ENCODE results near the gene CIB2. TPM values are rescaled to one million over a fixed set of nuclear protein-coding genes. Genes with fewer than 3 reads are reported as not detected.
A peak's percentile ranks its signal among the peaks of the same experiment; 100 is the strongest.

The CIB2 gene
- total RNA-seq, 1 donor from 2014 or later: 9.6 TPM

- no peak for TF ChIP-seq CTCF (IDR thresholded peaks at IDR 0.05)
Measured at GRCh38 chr15:78061963-78062427, 69.2 kb downstream of the CIB2 start.

GRCh38 chr15:78060232-78060631 lies 71.0 kb downstream of the CIB2 start:
- Mint-ChIP-seq H3K36me3 (ENCODE audit: unreplicated experiment) (peaks cover 2% of the 10 kb centered on the region), H3K4me1 (ENCODE audit: unreplicated experiment) (peaks cover 54% of the 10 kb centered on the region)

More at GRCh38 chr15:78061963-78062427, 69.2 kb downstream of the CIB2 start:
- Mint-ChIP-seq H3K4me1 (ENCODE audit: unreplicated experiment) (peaks cover 37% of the 10 kb centered on the region), H3K27ac (ENCODE audit: unreplicated experiment) (peak overlapping the region; percentile 88), H3K36me3 (ENCODE audit: unreplicated experiment) (peaks cover 2% of the 10 kb centered on the region), H3K27me3 (ENCODE audit: unreplicated experiment) (no peaks in the 10 kb centered on the region), H3K9me3 (ENCODE audit: unreplicated experiment) (no peaks in the 10 kb centered on the region), H3K4me3 (ENCODE audit: unreplicated experiment) (peak overlapping the region; percentile 53)
- no peak for DNase-seq (ENCODE audit: extremely low spot score, unreplicated experiment)

GRCh38 chr15:78059110-78059839 lies 72.0 kb downstream of the CIB2 start:
- Mint-ChIP-seq H3K4me3 (ENCODE audit: unreplicated experiment) (no peak overlapping the region), H3K9me3 (ENCODE audit: unreplicated experiment) (no peaks in the 10 kb centered on the region), H3K27me3 (ENCODE audit: unreplicated experiment) (no peaks in the 10 kb centered on the region), H3K36me3 (ENCODE audit: unreplicated experiment) (peaks cover 2% of the 10 kb centered on the region), H3K4me1 (ENCODE audit: unreplicated experiment) (peaks cover 58% of the 10 kb centered on the region), H3K27ac (ENCODE audit: unreplicated experiment) (peak overlapping the region; percentile 76)
- TF ChIP-seq CTCF (IDR thresholded peaks at IDR 0.05): no peak
- DNase-seq (ENCODE audit: extremely low spot score, unreplicated experiment): no peak

More at GRCh38 chr15:78060232-78060631, 71.0 kb downstream of the CIB2 start:
- Mint-ChIP-seq H3K9me3 (ENCODE audit: unreplicated experiment) (no peaks in the 10 kb centered on the region), H3K27me3 (ENCODE audit: unreplicated experiment) (no peaks in the 10 kb centered on the region), H3K27ac (ENCODE audit: unreplicated experiment) (peak overlapping the region; percentile 15), H3K4me3 (ENCODE audit: unreplicated experiment) (no peak overlapping the region)
- DNase-seq (ENCODE audit: extremely low spot score, unreplicated experiment): no peak
- TF ChIP-seq CTCF (IDR thresholded peaks at IDR 0.05): no peak

- peaks cover 2% of the 10 kb centered on the region for H3K36me3 Mint-ChIP-seq (ENCODE audit: unreplicated experiment)
- peak overlapping the region; percentile 31 for H3K27ac Mint-ChIP-seq (ENCODE audit: unreplicated experiment)
Measured at GRCh38 chr15:78058401-78058935, 72.8 kb downstream of the CIB2 start.

More at GRCh38 chr15:78058401-78058935, 72.8 kb downstream of the CIB2 start:
- TF ChIP-seq CTCF (IDR thresholded peaks at IDR 0.05): no peak
- Mint-ChIP-seq H3K27me3 (ENCODE audit: unreplicated experiment) (no peaks in the 10 kb centered on the region), H3K4me1 (ENCODE audit: unreplicated experiment) (peaks cover 58% of the 10 kb centered on the region), H3K9me3 (ENCODE audit: unreplicated experiment) (no peaks in the 10 kb centered on the region), H3K4me3 (ENCODE audit: unreplicated experiment) (no peak overlapping the region)
- DNase-seq (ENCODE audit: extremely low spot score, unreplicated experiment): no peak
